Eye (tissue), 1 donor: ENCODE data around the gene SLC51A.
"Not testable (repeated sequence)": the region's sequence is repeated elsewhere in the genome, so short reads cannot be mapped to it uniquely, and the experiment has no call there.

Experiments used
- DNase-seq: peaks from one replicate; pipeline ENCODE4 v3.0.0-alpha.2; 2015

Gene SLC51A

DNA sequence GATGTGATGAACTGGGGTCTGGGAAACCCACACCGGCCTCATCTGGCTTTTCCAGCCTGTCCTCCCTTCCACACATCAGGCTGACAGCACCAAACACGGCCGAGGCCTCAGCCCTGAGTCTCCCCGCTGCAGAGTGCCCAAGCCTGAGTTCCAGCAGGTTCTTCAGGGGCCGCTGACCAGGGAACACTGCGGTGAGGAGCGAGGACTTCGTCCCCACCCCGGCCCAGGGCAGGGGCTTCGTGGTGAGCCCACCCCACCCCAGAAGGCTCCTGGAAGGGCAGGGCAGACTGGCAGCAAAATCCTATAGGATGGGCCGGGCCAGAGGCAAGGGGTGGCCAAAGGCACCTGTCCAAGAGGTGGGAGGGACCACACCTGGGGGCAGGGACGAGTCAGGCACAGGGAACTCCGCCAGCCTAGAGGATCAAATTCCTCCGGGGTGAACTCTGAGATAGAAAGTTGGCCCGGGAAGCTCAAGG, at the start of gene SLC51A:
Gene SLC51A (plus strand): TSS at position 446 of the 476 bp plus-strand sequence. CDS start 179 bp downstream, outside the sequence.
- no peak for DNase-seq

- no peak for DNase-seq
Observed at GRCh38 chr3:196166741-196167140, 49.6 kb upstream of the SLC51A start.

GRCh38 chr3:196168808-196169391, 47.4 kb upstream of the SLC51A start:
- no peak for DNase-seq

DNA sequence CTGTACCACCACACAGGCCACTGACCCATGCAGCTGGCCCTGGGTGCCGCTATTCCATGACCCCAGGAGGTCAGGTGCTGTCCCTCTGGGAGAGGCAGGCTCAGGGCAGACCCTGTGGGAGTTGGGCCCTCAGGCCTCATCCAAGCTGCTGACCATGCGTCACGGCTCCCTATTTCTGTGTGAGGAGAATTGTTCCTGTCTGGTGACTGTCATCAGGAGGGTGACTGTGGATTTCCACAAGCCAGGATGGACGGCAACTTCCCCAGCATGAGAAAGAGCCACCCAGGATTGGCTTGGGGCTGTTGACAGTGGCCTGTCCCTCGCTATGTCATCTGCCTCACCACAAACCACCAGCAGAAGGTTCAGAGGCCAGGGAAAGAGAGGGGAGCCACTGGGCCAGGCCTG, 46.5 kb upstream of the SLC51A start:
- DNase-seq = no peak

GRCh38 chr3:196170296-196170695, 46.0 kb upstream of the SLC51A start:
- not testable (repeated sequence) for DNase-seq

- no peak for DNase-seq
Observed at GRCh38 chr3:196174652-196175051, 41.7 kb upstream of the SLC51A start.

- DNase-seq = no peak
Observed at GRCh38 chr3:196175116-196175625, 41.2 kb upstream of the SLC51A start.

DNA sequence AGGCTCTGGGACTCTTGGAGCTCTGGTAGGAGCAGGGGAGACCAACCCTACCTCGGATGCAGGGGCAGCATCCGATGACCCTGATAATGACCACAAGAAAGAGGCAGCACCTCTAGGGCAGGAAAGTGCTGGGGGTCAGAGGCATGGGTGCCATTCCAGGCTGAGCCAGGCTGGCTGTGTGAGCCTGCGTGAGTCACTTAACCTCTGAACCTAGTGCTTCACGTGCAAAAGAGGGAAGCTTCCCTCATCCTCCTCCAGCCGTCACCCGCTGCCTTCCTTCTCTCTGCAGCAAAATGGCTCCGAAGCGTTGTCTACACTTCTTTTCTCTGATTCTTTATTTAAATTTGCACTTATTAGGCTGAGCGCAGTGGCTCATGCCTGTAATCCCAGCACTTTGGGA, 40.6 kb upstream of the SLC51A start:
- DNase-seq = no peak

- no peak for DNase-seq
Observed at GRCh38 chr3:196177567-196177966, 38.8 kb upstream of the SLC51A start.

GRCh38 chr3:196177967-196178366, 38.4 kb upstream of the SLC51A start:
- DNase-seq = no peak

DNA sequence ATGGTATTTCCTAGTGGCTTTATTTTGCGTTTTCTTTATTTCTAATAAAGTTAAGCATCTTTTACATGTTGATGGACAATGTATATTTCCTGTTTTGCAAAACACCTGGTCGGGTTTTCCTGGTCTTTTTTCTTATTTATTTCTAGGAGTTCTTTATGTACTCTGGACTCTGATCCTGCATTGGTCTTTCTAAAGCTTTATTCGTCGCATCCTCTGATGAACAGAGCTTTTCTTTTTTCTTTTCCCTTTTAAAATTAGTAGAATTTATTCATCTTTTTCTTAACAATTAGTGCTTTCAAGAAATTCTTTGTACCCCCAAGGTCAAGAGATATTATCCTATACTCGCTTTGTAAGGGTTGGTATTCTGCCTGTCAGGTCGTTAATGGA, 37.3 kb upstream of the SLC51A start:
- no peak for DNase-seq

DNA sequence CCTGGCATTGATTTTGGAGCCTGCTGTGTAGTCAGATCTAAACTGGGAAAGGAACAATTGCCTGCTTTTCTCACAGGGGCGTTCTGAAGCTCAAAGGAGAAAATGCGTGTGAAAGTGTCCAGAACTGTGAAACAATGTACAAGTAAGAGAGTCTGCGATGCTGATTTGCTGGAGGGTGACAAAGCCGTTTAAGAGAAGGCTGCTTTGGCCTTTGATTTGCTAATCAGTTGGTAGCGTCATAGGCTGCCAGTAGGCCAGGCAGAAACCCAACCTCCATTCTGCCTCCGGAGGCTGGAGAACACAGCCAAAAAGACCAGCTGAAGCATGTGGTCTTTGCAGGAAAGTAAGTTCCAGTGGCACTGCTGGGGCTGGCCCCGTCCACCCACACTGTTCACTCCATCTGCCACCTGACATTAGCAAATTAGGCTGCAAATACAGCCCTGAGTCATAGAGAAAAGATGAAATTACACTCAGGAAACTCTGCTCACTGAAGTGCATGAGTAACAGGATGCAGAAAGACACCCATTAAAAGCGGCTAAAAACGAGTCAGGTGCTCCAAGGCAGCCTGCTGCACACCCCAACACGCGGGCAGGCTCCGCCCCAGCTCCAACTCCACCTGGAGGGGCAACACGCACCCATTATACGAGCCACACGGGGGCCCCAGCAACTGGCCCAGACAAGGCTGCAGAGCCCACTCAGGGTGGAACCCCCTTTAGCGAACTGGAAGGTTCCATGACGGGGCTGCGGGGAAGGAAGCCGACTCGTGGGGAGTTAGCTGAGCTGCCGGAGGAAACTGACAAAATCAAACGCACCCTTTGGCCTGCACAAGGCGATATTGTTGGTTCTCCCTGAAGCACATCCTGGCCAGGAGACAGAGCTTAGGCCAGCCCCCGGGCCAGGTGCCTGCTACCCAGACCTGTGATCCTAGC, 36.7 kb upstream of the SLC51A start:
- DNase-seq = peak; percentile 80

DNA sequence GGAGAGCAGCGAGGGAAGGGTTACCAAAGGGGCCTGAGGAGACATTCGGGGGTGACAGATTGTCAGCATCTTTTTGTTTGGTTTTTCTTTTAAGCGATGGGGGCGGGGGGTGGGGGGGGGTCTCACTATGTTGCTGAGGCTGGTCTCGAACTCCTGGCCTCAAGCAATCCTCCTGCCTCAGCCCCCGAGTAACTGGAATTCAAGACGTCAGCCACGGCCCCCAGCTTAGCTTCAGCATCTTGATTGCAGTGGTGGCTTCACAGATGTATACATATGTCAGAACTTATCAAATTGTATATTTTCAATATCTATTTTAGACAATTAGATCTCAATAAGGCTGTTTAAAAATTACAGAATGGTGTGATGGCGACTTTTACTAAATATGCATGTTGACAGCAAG, 36.0 kb upstream of the SLC51A start:
- DNase-seq = no peak

- no peak for DNase-seq
Observed at GRCh38 chr3:196181127-196181546, 35.2 kb upstream of the SLC51A start.

- not testable (repeated sequence) for DNase-seq
Observed at GRCh38 chr3:196184169-196184432, 32.2 kb upstream of the SLC51A start.

DNA sequence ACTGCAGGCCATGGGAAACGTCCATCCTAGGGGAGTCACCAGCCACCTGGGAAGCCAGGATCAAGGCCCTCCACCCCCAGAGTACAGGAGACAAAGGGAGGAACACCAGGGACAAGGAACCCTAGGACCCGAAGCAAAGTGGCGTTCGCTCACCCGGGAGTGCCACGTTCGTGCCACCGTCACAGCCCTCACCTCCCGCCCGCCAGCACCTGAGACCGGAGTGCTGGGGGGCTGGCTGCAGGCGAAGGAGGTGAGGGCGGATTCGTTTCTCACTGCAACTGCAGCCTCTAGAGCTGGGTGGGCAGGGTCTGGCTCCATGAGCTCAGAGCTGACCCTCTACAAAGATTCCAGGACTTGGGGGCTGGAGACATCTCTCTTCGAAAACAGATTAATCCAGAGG, 31.5 kb upstream of the SLC51A start:
- no peak for DNase-seq

- DNase-seq = peak; percentile 92
Observed at GRCh38 chr3:196186651-196187573, 29.4 kb upstream of the SLC51A start.

DNA sequence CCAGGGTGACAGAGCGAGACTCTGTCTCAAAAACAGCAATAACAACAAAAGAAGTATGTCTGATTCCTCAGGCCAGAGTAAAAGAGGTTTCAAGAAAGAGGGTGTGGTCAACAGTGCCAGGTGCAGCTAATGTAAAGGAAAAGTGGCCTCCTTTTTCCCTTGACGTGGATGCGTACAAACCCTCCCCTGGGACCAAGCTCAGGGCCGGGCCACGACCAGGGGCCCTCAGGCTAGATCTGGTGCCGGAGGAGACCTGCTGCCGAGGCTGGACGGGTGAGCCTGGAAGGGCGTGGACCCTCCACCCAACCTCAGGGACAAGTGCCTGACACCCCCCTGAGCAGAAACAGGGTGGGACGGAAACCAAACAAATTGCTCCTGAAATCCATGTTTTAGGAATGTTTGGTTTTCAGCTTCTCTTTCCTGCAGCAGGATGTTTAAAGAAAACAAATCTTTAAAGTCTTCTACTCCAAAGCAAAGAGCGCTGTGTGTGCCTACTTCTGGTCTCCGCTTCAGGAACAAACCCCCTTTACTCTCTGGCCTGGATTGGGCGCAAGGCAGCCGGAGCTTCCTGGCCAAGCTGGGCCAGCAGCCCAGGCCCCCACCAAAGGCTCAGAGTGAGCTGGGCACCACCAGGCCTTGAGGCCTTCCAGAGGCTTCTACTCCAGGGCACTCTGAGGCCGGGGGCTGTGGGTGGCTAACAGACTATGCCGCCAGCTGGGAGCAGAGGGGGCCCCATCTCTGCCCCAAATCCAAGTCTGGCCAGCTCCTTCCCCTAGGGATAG, 26.6 kb upstream of the SLC51A start:
- DNase-seq = no peak

DNA sequence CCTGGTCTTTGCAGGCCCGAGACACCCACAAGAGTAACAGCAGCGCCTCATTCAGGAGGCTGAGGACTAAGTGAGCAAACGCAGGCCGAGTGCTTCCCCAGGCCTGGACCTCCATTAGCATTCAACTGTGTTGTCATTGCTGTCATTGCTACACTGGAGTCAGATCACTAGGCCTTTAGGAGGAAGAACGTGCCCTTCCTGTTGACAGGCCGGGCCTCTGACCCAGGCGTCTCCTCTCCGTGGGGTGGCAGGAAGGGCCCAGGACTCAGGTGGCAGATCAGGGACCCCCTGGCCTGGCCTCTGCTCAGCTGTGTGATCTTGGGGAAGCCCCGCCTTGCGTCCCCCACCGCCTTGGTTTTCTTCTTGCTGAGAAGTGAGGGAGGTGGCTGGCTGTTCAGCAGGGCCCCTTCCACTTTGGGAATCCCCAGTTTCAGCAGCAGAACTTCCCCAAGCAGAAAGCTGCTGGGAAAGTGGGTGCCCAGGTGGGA, 24.3 kb upstream of the SLC51A start:
- no peak for DNase-seq

DNA sequence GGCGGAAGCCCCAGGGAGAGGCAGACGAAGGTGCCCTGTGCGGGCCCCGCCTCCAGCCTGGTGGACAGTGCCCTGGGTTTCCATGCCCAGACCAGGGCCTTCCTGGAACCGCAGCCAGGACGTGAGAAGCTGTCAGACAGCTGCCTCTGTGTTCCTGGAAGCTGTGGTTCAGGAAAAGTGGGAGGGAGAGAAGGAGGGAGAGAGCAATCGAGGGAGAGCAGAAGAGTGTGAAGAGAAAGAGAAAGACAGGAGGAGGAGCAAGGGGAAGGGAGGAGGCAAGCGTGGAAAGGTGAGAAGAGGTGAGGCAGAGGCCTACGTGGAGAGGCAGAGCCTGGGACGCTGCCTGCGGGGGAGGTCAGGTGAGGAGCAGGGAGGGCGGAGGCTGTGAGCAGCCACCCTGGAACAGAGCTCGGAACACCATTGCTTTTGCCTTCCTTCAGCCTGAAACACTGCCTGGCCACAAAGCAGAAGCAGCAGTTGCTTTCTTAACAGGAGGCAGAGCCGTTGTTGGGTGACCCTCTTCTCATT, 23.7 kb upstream of the SLC51A start:
- no peak for DNase-seq

DNA sequence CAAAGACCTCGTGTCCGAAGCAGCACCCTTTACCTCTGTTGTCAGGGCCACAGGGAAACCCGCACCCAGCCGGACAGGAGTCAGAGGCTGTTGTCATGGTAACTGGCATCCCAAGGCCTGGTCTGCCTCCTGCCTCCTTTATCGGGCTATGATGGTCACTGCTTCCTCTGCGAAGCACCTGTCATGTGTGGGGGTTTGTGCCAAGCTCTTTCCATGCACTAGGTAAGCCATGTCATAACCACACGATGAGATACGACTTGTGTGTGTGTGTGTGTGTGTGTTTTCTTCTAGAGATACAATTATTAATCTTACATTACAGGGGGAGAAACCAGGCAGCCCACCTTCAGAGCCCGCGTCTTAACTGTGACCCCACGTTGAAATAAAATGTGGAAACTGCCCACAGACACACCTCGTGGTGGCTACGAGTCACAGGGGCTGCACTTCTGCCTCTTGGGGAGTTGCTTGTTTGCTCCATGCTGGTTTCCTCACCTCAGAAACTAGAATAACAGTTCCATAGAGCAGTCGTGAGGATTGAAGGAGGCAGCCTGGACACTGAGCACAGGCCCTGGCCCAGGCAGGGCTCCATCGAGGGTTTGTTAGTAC, 23.1 kb upstream of the SLC51A start:
- peak; percentile 58 for DNase-seq
